NCI-H187 (cell line): Measurements from ENCODE around the gene TMEM53.
"Not testable (repeated sequence)": the region's sequence is repeated elsewhere in the genome, so short reads cannot be mapped to it uniquely, and the experiment has no call there.

Experiments used
- DNase-seq, 2 experiments: peaks; one replicate each; lab custom pipeline; 2025; lab: John Stamatoyannopoulos, UW

The TMEM53 gene

GRCh38 chr1:44674113-44675000, at the start of gene TMEM53, which contains the start of gene ARMH1:
TSS of gene TMEM53 (minus strand) at chr1:44674481. CDS start at chr1:44674391, 90 bp downstream.
TSS of gene ARMH1 (plus strand) at chr1:44674714. CDS start at chr1:44689698, 14,984 bp downstream.
- DNase-seq = peak; percentile 94 to 96

DNA sequence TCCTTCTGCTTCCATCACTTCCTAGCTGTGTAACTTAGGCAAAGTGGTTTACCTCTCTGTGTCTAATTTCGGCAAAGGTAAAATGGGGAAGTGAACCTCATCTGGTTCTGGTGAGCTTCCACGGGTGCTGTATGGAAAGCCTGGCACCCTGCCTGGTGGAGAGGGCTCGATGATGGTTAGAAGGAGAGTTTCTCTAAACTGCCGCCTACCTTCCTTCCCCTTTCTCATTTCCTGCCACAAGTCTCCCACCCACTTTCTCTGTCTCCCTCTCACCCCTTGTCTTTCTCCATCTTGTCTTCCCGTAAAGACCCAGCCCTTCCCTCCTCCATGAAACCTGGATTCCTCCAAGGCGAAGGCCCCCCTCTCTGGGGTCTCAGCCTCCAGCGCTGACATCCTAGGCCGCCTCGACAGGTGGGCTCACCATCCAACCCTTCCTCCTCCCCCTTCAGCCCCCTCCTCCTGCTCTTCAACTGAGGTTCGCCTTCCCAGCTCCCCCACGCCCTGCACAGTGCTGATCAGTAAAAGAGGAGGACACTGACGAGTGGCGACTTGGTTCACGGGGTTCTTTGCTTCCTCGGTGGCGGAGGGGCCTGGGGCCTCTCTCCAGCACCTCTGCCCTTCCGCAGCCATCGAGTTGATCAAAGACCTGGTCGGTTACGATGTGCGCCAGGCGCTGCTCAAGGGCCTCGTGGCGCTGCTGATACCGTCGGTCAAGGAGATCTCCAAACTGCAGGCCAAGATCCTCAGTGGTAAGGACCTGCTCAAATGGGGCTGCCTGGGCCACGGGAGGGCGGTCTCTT, 49.4 kb upstream of the TMEM53 start:
- no peak for DNase-seq

DNA sequence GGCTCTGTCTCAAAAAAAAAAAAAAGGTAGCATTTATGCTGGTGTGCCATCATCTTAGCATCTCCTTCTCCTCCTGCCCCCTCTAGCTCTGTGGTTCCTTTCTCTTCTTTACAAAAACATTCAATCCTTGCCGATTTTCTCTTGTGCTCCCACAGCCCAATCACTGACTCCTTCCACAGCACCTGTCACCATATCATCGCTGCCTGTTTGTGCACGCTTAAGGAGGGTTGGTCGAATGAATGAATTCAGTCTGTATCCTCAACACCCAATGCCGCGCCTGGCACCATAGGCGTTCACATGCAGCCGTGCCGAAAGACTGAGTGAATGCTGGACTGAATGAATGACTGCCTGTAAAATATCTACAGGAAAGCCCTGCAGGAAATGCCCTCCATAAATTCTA, 48.8 kb upstream of the TMEM53 start:
- no peak for DNase-seq

- peak; percentile 67 to 80 for DNase-seq
Measured at GRCh38 chr1:44721485-44722361, 47.4 kb upstream of the TMEM53 start.

DNA sequence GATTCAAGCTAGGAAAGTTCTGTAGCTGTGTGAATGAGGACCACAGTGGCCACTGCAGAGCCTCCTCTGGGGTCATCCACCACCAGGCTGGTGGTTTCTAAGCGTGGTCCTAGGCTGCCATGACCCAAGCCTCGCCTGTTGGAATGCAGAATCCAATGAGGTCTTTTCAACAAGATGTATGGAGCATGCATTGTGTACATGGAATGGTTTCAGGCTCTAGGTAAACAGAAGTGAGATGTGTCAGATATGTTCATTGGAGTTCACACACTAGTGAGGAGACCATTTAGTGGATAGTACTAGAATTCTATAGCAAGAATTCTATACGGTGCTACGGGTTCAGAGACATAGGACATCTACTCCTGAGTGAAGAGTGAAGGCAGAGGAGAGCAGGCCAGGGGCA, 46.0 kb upstream of the TMEM53 start:
- no peak for DNase-seq

DNA sequence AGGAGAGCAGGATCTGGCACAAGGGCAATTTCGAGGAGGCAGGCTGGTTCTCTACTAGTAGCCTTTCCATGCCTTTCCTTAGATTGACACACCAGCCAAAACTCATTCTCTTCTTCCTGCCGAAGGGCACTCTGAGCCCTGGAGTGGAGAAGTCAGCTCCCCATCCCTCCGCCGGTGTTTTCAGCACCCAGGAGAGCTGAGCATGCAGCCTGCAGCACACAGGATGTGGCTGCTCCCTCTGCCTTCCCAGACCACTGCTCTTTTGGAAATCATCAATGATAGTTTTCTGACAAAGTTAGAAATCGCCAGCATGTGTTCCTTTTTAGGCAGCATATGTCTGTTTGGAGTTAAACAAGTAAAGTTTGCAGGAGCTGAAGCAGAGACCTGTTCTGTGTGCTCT, 45.0 kb upstream of the TMEM53 start:
- no peak for DNase-seq

DNA sequence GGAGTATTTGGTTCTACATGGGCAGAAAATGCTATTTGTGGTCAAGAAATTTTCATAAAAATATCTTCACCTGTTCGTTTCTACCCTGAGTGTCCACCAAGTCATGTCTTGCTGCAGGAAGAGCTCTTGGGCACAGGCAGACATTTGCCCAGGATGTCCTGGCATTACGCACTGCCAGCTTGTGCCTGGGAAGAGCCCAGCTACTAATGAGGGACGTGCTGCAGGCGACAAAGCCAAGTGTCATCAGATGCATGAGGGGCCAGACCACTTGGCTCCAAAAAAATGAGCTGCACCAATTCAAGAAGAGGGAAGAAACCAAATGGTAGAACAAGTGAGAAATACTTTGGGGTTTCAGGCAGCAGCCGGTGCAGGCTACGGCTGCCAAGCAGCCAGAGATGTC, 43.8 kb upstream of the TMEM53 start:
- no peak for DNase-seq

DNA sequence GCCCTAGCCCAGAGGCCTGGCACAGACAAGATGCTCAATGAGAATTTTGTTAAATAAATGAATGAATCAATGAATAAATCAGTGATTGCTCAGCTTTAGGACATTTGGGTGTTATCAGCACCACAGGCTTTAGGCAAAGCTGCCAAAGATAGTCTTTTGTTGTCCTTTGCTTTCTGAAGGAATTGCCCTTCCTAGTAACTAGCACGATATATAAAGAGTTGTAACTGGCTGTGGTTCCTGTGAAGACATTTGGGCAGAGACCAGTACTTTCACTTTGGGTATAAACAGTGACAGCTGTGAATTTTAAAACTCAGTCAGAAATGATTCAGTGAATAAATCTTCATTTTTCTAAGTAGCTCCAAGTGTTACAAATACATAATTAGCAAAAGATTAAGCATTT, 43.4 kb upstream of the TMEM53 start:
- no peak for DNase-seq

DNA sequence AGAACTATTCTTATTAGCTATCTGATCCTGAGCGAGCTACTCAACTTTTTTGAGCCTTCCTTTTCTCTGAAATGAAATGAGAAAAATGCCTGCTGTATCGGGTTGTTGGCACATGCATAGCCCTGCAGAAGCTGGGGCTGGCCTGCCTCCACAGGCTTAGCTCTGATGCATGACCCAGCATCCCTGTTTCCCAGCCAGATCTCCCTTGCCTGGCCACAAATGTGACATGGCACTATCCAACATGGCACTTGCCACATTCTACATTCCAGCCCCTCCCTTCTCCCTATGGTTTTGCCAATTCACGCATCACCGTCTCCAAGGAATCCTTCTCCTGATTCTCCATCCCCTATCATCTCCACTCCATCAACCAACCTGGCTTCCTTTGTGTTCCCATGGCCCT, 42.9 kb upstream of the TMEM53 start:
- no peak for DNase-seq

DNA sequence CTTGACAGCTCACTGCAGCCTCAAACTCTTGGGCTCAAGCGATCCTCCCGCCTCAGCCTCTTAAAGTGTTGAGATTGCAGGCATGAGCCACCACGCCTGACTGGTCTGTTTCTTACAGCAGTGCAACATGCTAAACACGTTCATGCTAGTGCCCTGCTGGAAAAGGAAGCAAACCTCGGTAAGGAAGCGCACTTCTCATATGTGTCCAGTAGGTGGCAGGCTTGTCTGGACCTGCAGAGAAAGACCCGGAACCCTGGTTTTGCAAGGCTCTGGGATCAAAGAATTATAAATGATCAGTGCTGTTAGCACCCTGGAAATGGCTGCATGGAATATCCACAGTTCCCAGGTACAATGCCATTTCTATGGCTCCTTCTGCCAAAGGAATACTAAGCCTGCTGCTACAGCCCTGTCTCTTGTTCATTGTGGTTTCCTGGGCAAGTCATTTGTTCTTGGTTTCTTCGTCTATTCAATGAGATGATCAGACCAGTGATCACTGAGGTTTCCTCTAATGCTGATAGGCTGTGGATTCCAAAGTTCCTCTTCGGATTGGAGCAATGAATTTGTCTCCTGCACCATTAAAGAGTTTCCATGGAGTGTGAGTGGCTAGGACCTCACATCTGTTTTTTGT, 40.8 kb upstream of the TMEM53 start:
- no peak for DNase-seq

DNA sequence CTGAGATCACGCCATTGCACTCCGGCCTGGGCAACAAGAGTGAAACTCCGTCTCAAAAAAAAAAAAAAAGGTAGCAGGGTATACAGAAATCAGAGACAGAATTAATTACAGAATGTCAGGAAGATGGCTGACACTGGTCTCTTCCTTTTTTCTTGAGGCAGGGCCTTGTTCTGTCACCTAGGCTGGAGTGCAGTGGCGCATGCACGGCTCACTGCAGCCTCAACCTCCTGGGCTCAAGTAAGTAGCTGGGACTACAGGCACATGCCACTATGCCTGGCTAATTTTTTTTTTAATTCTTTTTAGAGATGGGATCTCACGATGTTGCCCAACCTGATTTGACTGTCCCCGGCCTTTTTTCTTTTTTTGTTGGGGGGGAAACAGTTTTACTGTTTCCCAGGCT, 40.3 kb upstream of the TMEM53 start:
- DNase-seq = no peak

DNA sequence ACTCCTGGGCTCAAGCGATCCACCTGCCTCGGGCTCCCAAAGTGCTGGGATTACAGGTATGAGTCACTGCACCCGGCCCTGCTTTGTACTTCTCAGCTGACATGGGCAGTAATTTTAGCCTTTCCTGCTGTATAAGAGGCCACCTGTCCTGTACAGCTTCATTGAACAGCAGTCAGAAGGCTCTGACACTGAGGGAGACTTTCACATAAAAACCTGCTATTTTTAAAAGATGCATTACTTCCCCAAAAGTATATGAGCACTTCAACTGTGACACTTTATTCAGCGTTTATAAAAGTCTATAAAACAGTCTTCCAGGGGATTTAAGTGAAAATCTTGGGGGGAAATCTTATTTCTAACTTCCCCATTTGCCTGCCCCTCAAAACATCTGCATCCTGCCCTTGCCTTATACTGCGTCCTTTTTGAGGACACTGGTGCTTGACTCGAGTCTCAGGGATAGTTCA, 39.1 kb upstream of the TMEM53 start:
- DNase-seq = no peak

DNA sequence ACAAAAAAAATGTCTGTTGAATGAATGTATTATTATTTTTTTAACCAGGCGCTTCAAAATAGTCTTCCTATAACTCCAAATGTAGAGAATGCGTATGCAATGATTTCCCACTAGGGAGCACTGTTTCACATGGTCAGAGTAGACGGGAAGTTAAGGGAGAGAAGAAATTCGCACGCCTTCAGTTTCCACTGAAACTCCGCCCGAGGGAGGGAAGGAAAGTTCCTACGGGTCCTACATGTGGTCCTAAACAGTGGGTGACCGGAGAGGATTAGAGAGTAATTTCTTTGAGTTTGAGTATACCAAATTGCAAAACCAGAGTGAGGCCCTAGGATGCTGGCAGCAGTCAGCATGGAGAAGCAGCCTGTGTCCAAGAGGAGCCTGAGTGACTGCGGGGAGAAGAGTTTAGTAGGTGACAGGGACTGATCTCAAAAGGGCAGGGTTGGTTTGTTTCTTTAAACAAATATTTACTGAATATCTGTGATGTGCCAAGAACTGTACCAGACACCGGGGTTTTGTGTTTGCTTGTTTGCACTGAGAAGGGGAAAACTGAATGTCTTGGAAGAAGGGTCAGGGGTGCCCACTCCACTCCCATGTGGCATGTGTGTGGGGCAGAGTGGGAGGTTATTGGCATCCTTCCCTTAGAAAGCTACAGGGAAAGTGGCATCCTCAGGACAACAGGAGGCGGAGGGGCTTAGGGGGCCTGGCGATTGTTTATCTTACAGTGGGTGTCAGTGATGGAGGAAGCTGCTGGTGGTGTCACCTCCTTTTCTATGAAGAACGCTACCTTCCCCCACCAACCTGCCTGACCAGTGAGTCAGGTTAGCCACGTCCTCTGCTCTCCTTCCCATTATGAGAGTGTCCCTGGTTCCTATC, 33.9 kb upstream of the TMEM53 start:
- DNase-seq = no peak

DNA sequence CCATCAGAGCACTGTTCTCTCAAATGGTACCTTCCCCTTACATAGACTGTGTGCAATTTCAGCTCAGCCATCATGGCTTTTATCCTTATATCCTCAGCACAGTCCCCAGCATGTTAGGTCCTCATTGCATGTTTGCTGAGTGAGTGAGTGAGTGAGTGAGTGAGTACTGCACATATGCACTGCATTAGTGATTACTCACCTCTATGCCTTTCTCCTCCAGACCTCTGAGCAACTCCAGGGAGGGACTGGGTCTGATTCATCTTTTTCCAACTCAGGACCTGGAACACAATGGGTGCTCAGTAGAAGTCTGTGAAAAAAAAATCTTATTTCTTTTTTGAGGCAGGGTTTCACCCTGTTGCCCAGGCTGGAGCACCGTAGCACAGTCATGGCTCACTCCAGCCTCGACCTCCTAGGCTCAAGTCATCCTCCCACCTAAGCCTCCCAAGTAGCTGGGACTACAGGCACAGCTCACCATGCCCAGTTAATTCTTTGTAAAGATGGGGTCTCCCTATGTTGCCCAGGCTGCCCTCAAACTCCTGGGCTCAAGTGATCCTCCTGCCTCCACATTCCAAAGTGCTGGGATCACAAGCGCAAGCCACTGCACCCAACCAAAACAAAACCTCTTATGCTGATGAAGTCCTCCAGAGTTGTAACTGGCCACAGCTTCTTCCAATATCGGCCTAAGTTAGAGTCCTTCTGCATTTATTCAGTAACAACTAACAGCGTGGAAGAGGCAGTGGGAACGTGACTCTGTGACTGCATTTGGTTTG, 33.0 kb upstream of the TMEM53 start:
- no peak for DNase-seq

DNA sequence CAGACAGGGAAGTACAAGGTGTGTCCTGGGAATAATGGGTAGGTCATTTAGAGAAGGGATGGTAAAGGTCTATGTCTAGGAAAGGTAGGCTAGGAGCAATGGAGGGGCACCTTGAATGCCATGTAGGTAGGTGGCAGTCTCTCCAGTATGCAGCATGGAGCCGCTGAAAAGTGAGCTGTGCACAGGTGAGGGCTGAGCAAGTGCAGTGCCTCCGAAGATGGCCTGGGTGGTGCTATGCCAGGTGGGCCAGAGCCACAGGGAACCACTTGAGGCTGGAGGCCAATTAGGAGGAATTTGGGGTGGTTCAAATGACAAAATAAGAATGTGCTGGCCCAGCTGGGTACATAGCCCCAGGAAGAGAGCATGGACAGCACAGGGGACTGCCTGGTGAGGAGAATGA, 31.7 kb upstream of the TMEM53 start:
- no peak for DNase-seq

DNA sequence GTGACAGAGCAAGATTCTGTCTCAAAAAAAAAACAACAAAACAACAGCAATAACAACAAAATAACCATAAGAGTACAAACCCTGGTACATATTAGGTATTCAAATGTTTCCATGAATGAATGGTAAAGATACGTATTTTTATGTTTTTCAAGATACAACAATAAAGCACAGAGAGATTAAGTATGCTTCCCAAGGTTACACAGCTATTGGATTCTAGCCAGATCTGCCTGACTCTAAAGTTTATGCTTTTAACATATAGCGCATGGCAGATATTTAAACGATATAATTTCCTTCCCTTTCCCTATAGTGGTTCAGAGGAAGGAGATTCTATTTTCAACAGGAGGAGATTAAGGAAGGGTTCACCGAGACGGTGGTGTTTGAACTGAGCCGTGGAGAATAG, 31.2 kb upstream of the TMEM53 start:
- no peak for DNase-seq

DNA sequence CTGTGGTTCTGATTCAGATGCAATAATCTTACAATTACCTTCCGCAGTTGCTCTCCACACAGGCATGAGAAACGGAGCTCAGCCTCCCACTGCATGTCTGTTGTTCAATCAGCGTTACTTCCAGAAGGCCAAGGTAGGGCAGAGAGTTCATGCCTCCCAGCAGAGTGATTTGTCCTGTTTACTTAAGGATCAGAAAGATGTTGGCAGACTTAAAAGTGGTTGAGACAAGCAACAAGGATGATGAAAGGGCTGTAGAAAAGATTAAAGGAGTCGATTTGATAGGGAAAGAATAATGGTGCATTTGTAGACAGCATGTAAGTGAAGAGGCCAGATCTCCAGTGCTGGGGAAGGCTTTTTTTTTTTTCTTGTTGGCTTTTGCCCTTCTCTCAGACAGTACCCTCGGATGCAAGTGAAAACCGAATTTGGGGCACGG, 26.9 kb upstream of the TMEM53 start:
- no peak for DNase-seq

DNA sequence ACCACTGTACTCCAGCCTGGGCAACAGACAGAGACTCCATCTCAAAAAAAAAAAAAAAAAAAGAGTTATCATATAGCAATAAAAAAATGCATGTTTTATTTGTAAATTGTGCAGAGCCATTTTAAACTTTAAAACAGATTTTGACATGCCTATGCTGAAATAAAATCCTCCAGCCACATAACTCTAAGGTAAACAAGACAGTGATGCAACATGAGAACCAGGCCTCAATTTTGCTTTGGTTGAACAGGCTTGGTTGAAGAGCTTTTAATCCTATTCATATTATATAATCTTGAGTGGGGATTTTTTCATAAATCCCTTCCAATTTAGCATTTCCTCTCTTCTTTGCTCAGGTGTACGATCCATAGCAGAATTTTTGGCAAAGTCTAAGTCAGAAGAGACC, 26.3 kb upstream of the TMEM53 start:
- DNase-seq = no peak

- not testable (repeated sequence) for DNase-seq
Measured at GRCh38 chr1:44699375-44699774, 25.1 kb upstream of the TMEM53 start.

DNA sequence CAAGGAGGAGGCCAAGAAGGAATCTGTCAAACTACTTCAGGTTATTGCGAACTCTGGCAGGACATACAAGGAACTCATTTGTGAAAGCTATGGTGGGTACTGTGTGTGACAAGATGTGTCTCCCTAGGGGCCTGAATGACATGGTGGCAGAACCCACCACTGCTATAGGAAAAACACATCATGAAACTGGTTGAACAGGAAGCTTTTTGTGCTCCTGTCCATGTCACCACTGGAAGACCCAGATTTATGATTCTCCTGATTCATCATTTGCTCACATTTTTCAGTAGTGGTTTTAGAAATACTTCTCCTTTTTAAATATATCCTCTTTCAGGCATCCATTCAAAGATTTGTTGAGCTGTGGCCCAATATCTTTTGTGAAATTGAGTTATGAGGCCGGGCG, 23.9 kb upstream of the TMEM53 start:
- DNase-seq = no peak
